ENCODE data around the gene DAPK1.

Gene DAPK1

GRCh38 chr9:87753313-87753712 is 255.6 kb downstream of the DAPK1 start:
- no peak overlapping the region for H3K27ac ChIP-seq (ENCODE audit: low read length)
- no peaks in the 10 kb centered on the region for H4K20me1 ChIP-seq (ENCODE audit: insufficient read depth, low read length)
- H3K79me2 ChIP-seq (ENCODE audit: low read length): no peaks in the 10 kb centered on the region
- no peak overlapping the region for H2AFZ ChIP-seq (ENCODE audit: low read depth, low read length)
- no peak overlapping the region for H3K4me2 ChIP-seq (ENCODE audit: low read length)
- no peak overlapping the region for H3K4me3 ChIP-seq (ENCODE audit: low read length)
- H3K9me3 ChIP-seq (ENCODE audit: insufficient read depth, low read length): no peaks in the 10 kb centered on the region
- H3K9ac ChIP-seq (ENCODE audit: low read length): no peak overlapping the region
- no peaks in the 10 kb centered on the region for H3K36me3 ChIP-seq (replicated peaks; ENCODE audit: low read depth, low read length)
- no peak for TF ChIP-seq EZH2phosphoT487 (IDR thresholded peaks at IDR 0.05; ENCODE audit: low read depth)
- no peak for TF ChIP-seq CTCF (IDR thresholded peaks at IDR 0.05; ENCODE audit: low read depth, low read length)
- H3K4me1 ChIP-seq (ENCODE audit: low read length): no peaks in the 10 kb centered on the region
- no peaks in the 10 kb centered on the region for H3K27me3 ChIP-seq (ENCODE audit: low read depth, low read length)
